SK-N-SH (cell line): ENCODE data around the gene GNAT2. TPM values are rescaled to one million over a fixed set of nuclear protein-coding genes. Genes with fewer than 3 reads are reported as not detected.

ENCODE experiments used
- CTCF ChIA-PET: fragments of 300-600, 350-600 bp; formaldehyde crosslinking; extraction: SDS; loops from one replicate; lab custom pipeline; 2021; lab: Yijun Ruan, JAX
- POLR2A ChIA-PET: fragments of 350-600 bp; sonication (Branson Sonifier 250); formaldehyde crosslinking; extraction: SDS; loops from one replicate; lab custom pipeline; 2020; ENCODE audit warnings: antibody characterized with exemption, inconsistent platforms; lab: Yijun Ruan, JAX
- DNase-seq: peaks from one replicate; pipeline ENCODE4 v3.0.0; 2012
- H2AFZ ChIP-seq: fragments of 200-600 bp; sonication (generic); 2 replicates; pipeline ENCODE4 v1.8.1; 2016; ENCODE audit warnings: antibody characterized with exemption, mild to moderate bottlenecking, low read depth
- H3F3A ChIP-seq: fragments of 200-600 bp; sonication (generic); replicated peaks from 2 replicates; pipeline ENCODE3; 2016; ENCODE audit warnings: antibody characterized with exemption, mild to moderate bottlenecking; ENCODE audit not compliant: insufficient read depth
- H3K27ac ChIP-seq, 2 experiments: fragments of 200-500 bp in 1 of 2; fragments of 200-600 bp in 1 of 2; sonication (Bioruptor generic) in 1 of 2; sonication (generic), shearing (Covaris generic) in 1 of 2; 2 replicates each; pipeline versions ENCODE4 v1.5.1 to v1.6.1; 2014 to 2016; ENCODE audit warnings: low read depth in 2 of 2, inconsistent platforms in 1 of 2, low read length in 1 of 2, mild to moderate bottlenecking in 1 of 2, mixed read lengths in 1 of 2
- H3K27me3 ChIP-seq: fragments of 200-600 bp; sonication (generic), shearing (Covaris generic); 2 replicates; pipeline ENCODE4 v1.6.1; 2016; ENCODE audit warnings: mixed run types; ENCODE audit not compliant: insufficient read depth
- H3K36me3 ChIP-seq, 2 experiments: fragments of 200-500 bp in 1 of 2; fragments of 200-600 bp in 1 of 2; sonication (Bioruptor generic) in 1 of 2; sonication (generic) in 1 of 2; replicated peaks in 1 of 2; 2 replicates each; pipeline versions ENCODE3 to v1.5.1; 2014 to 2016; ENCODE audit warnings: low read length in 1 of 2, mild to moderate bottlenecking in 1 of 2; ENCODE audit not compliant: insufficient read depth in 2 of 2, control insufficient read depth in 1 of 2
- H3K4me1 ChIP-seq, 2 experiments: fragments of 200-500 bp in 1 of 2; fragments of 200-600 bp in 1 of 2; sonication (Bioruptor generic) in 1 of 2; sonication (generic), shearing (Covaris generic) in 1 of 2; 2 replicates each; pipeline versions ENCODE4 v1.5.1 to v1.6.1; 2014 to 2016; ENCODE audit warnings: low read depth in 1 of 2, low read length in 1 of 2, mixed run types in 1 of 2; ENCODE audit not compliant: insufficient read depth in 2 of 2, control insufficient read depth in 1 of 2
- H3K4me2 ChIP-seq: fragments of 200-600 bp; sonication (generic), shearing (Covaris generic); 2 replicates; pipeline ENCODE4 v1.6.1; 2017; ENCODE audit warnings: mixed run types
- H3K4me3 ChIP-seq, 2 experiments: fragments of 200-500 bp in 1 of 2; fragments of 200-600 bp in 1 of 2; sonication (Bioruptor generic) in 1 of 2; sonication (generic), shearing (Covaris generic) in 1 of 2; 2 replicates each; pipeline versions ENCODE4 v1.5.1 to v1.8.1; 2014 to 2016; ENCODE audit warnings: low read depth in 2 of 2, inconsistent platforms in 1 of 2, low read length in 1 of 2, mild to moderate bottlenecking in 1 of 2, mixed read lengths in 1 of 2, moderate library complexity in 1 of 2
- H3K79me2 ChIP-seq: fragments of 200-600 bp; sonication (generic); 2 replicates; pipeline ENCODE4 v1.8.1; 2017; ENCODE audit warnings: mild to moderate bottlenecking; ENCODE audit not compliant: insufficient read depth
- H3K9ac ChIP-seq: fragments of 200-600 bp; sonication (generic); 2 replicates; pipeline ENCODE4 v1.6.1; 2017; ENCODE audit warnings: mixed run types
- H3K9me2 ChIP-seq: fragments of 200-600 bp; sonication (generic); 2 replicates; pipeline ENCODE4 v1.6.1; 2017; ENCODE audit warnings: mixed run types
- H3K9me3 ChIP-seq: fragments of 200-600 bp; sonication (generic); 2 replicates; pipeline ENCODE4 v1.6.1; 2017; ENCODE audit warnings: mixed run types, mild to moderate bottlenecking, moderate library complexity
- H4K20me1 ChIP-seq: fragments of 200-600 bp; sonication (generic); 2 replicates; pipeline ENCODE4 v1.6.1; 2017; ENCODE audit warnings: mild to moderate bottlenecking, mixed run types; ENCODE audit not compliant: insufficient read depth
- CHD2 ChIP-seq: fragments of 150-350 bp; IDR thresholded peaks from 2 replicates; pipeline ENCODE4 v1.6.1; 2018; ENCODE audit warnings: low read length; ENCODE audit not compliant: partially characterized antibody
- ELF1 ChIP-seq: IDR thresholded peaks from 2 replicates; pipeline ENCODE4 v1.4.0; 2012
- FOSL2 ChIP-seq: IDR thresholded peaks from 2 replicates; pipeline ENCODE4 v1.4.0; 2012; ENCODE audit warnings: low read depth, mild to moderate bottlenecking, moderate library complexity, borderline replicate concordance
- FOXM1 ChIP-seq: IDR thresholded peaks from 2 replicates; pipeline ENCODE4 v1.4.0; 2012; ENCODE audit warnings: low read depth, mild to moderate bottlenecking
- GATA2 ChIP-seq: sonication (generic); formaldehyde crosslinking; IDR thresholded peaks from 2 replicates; pipeline ENCODE4 v1.5.0; 2020; ENCODE audit warnings: mild to moderate bottlenecking, missing genetic modification reagents
- JUND ChIP-seq: IDR thresholded peaks from 2 replicates; pipeline ENCODE4 v1.4.0; 2012
- MAX ChIP-seq: IDR thresholded peaks from 2 replicates; pipeline ENCODE4 v1.4.0; 2012; ENCODE audit warnings: low read depth
- MEF2A ChIP-seq: IDR thresholded peaks from 2 replicates; pipeline ENCODE4 v1.4.0; 2012; ENCODE audit warnings: low read depth, borderline replicate concordance
- MXI1 ChIP-seq: IDR thresholded peaks from 2 replicates; pipeline ENCODE4 v1.6.1; 2012; ENCODE audit warnings: mild to moderate bottlenecking, low read depth, low read length, improper control_type of control experiment
- NRF1 ChIP-seq: IDR thresholded peaks from 2 replicates; pipeline ENCODE4 v1.6.1; 2012; ENCODE audit warnings: low read depth, mild to moderate bottlenecking, low read length
- RAD21 ChIP-seq: IDR thresholded peaks from 2 replicates; pipeline ENCODE4 v1.6.1; 2012; ENCODE audit warnings: mild to moderate bottlenecking, low read length
- RXRA ChIP-seq: IDR thresholded peaks from 2 replicates; pipeline ENCODE4 v1.4.0; 2012; ENCODE audit warnings: low read depth, mild to moderate bottlenecking, borderline replicate concordance
- SIN3A ChIP-seq: IDR thresholded peaks from 2 replicates; pipeline ENCODE4 v1.6.1; 2012; ENCODE audit warnings: low read depth, mild to moderate bottlenecking, low read length, moderate library complexity, borderline replicate concordance
- TAF1 ChIP-seq: IDR thresholded peaks from 2 replicates; pipeline ENCODE4 v1.6.1; 2012; ENCODE audit warnings: low read depth, mild to moderate bottlenecking, low read length, moderate library complexity, borderline replicate concordance
- TEAD4 ChIP-seq: IDR thresholded peaks from 2 replicates; pipeline ENCODE4 v1.4.0; 2012; ENCODE audit warnings: mild to moderate bottlenecking, borderline replicate concordance; ENCODE audit not compliant: insufficient read depth
- YY1 ChIP-seq: IDR thresholded peaks from 2 replicates; pipeline ENCODE4 v1.4.0; 2012; ENCODE audit warnings: low read depth, mild to moderate bottlenecking
- WGBS: methylation state at CpG from one replicate; pipeline ENCODE4 v1.1.6; 2017; ENCODE audit warnings: low lambda C conversion rate; 5-methylcytosine and 5-hydroxymethylcytosine counted together
- polyA plus RNA-seq, 3 experiments: library from polyadenylated mRNA; depleted of rRNA; stranded (reverse); fragments of >200 nt; gene quantifications; 2 replicates each; pipeline ENCODE4 v1.2.3, GENCODE V29; 2012
- TF ChIP-seq, protein P1 (sequence below): IDR thresholded peaks from 2 replicates; pipeline ENCODE4 v1.4.0; 2012; ENCODE audit warnings: low read depth, borderline replicate concordance
- TF ChIP-seq, protein P2 (sequence below): IDR thresholded peaks from 2 replicates; pipeline ENCODE4; 2012
- TF ChIP-seq, protein P3 (sequence below): IDR thresholded peaks from 2 replicates; pipeline ENCODE4 v1.6.1; 2012; ENCODE audit warnings: mild to moderate bottlenecking, low read depth, low read length, moderate library complexity

Gene GNAT2
- polyA plus RNA-seq, 1 of the 3 experiments (the other 2 are of a cell fraction), result 0.16 TPM

- Histone ChIP-seq H3K27me3 (no peaks in the 10 kb centered on the region), H4K20me1 (no peaks in the 10 kb centered on the region), H3K36me3 (peaks cover 7 to 33% of the 10 kb centered on the region in 2 experiments), H3K9me3 (no peaks in the 10 kb centered on the region), H3K9me2 (no peaks in the 10 kb centered on the region), H3K4me3 (no peak overlapping the region), H2AFZ (no peak overlapping the region), H3K27ac (no peak overlapping the region), H3K4me1 (no peaks in the 10 kb centered on the region), H3F3A (peaks cover 5% of the 10 kb centered on the region), H3K79me2 (no peaks in the 10 kb centered on the region), H3K9ac (no peak overlapping the region), H3K4me2 (no peak overlapping the region)
- DNase-seq, result no peak
- no peak for TF ChIP-seq JUND
- TF ChIP-seq CHD2, result no peak
- TF ChIP-seq, protein P1, sequence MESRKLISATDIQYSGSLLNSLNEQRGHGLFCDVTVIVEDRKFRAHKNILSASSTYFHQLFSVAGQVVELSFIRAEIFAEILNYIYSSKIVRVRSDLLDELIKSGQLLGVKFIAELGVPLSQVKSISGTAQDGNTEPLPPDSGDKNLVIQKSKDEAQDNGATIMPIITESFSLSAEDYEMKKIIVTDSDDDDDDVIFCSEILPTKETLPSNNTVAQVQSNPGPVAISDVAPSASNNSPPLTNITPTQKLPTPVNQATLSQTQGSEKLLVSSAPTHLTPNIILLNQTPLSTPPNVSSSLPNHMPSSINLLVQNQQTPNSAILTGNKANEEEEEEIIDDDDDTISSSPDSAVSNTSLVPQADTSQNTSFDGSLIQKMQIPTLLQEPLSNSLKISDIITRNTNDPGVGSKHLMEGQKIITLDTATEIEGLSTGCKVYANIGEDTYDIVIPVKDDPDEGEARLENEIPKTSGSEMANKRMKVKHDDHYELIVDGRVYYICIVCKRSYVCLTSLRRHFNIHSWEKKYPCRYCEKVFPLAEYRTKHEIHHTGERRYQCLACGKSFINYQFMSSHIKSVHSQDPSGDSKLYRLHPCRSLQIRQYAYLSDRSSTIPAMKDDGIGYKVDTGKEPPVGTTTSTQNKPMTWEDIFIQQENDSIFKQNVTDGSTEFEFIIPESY, result no peak
- TF ChIP-seq FOXM1, result no peak
- no peak for TF ChIP-seq NRF1
- TF ChIP-seq FOSL2, result no peak
- no peak for TF ChIP-seq MEF2A
- no peak for TF ChIP-seq MXI1
- TF ChIP-seq GATA2 (CRISPR knock-in tag), result no peak
- no peak for TF ChIP-seq RXRA
- 95% methylated on average over 1 of the region's 1 CpG for WGBS
- POLR2A ChIA-PET, result interaction anchor here (1.2 kb wide), 1 partner anchor 15 kb away, joined by 3 read pairs; the partner anchor contains the start of genes AMPD2 and GNAT2
- CTCF ChIA-PET, result interaction anchor here (1.1 to 2.0 kb wide), 5 partner anchors 14 to 73 kb away, joined by 3 to 8 read pairs (median 4); no protein-coding TSS in a partner anchor
Observed at GRCh38 chr1:109605381-109605780, 14.0 kb downstream of the GNAT2 start.

DNA sequence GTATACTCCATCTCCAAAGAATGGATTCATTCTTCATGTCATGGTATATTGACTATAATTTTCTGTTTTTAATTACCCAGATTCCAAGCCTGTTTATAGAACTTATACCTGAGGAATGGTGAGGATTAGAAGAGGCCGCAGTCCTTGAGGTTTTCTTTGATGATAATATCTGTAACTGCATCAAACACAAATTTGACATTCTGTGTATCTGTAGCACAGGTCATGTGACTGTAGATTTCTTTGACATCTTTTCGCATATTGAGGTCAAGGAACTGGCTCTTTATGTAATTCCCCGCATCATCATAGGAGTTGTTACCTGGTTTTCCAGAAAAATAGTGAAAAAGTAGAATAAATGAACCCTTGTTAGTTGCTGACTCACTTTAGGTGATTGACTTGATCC, 16.2 kb downstream of the GNAT2 start:
- CTCF ChIA-PET, result interaction anchor here (0.6 to 1.1 kb wide), 2 partner anchors 16 to 70 kb away, joined by 3 read pairs; partner anchors contain the start of genes AMPD2 and GNAT2
- H3K9me2 ChIP-seq, result no peaks in the 10 kb centered on the region
- TF ChIP-seq FOXM1 (no peak), RAD21 (no peak), ELF1 (no peak), TEAD4 (no peak), GATA2 (CRISPR knock-in tag) (no peak), TAF1 (no peak), RXRA (no peak), YY1 (no peak), SIN3A (no peak), FOSL2 (no peak), MXI1 (no peak), MAX (no peak)
- TF ChIP-seq, protein P2, sequence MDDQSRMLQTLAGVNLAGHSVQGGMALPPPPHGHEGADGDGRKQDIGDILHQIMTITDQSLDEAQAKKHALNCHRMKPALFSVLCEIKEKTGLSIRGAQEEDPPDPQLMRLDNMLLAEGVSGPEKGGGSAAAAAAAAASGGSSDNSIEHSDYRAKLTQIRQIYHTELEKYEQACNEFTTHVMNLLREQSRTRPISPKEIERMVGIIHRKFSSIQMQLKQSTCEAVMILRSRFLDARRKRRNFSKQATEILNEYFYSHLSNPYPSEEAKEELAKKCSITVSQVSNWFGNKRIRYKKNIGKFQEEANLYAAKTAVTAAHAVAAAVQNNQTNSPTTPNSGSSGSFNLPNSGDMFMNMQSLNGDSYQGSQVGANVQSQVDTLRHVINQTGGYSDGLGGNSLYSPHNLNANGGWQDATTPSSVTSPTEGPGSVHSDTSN, result no peak
- TF ChIP-seq, protein P3, sequence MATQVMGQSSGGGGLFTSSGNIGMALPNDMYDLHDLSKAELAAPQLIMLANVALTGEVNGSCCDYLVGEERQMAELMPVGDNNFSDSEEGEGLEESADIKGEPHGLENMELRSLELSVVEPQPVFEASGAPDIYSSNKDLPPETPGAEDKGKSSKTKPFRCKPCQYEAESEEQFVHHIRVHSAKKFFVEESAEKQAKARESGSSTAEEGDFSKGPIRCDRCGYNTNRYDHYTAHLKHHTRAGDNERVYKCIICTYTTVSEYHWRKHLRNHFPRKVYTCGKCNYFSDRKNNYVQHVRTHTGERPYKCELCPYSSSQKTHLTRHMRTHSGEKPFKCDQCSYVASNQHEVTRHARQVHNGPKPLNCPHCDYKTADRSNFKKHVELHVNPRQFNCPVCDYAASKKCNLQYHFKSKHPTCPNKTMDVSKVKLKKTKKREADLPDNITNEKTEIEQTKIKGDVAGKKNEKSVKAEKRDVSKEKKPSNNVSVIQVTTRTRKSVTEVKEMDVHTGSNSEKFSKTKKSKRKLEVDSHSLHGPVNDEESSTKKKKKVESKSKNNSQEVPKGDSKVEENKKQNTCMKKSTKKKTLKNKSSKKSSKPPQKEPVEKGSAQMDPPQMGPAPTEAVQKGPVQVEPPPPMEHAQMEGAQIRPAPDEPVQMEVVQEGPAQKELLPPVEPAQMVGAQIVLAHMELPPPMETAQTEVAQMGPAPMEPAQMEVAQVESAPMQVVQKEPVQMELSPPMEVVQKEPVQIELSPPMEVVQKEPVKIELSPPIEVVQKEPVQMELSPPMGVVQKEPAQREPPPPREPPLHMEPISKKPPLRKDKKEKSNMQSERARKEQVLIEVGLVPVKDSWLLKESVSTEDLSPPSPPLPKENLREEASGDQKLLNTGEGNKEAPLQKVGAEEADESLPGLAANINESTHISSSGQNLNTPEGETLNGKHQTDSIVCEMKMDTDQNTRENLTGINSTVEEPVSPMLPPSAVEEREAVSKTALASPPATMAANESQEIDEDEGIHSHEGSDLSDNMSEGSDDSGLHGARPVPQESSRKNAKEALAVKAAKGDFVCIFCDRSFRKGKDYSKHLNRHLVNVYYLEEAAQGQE, result no peak
- TF ChIP-seq, all 33 proteins: peak for 0
- no peak overlapping the region for H3K4me3 ChIP-seq
- H3F3A ChIP-seq, result no peaks in the 10 kb centered on the region
- H3K79me2 ChIP-seq, result no peaks in the 10 kb centered on the region
- 97% methylated on average over 3 of the region's 3 CpGs for WGBS
- H3K36me3 ChIP-seq, result peaks cover 21 to 46% of the 10 kb centered on the region in 2 experiments
- no peaks in the 10 kb centered on the region for H4K20me1 ChIP-seq
- no peak overlapping the region for H3K27ac ChIP-seq
- no peak overlapping the region for H2AFZ ChIP-seq
- DNase-seq, result no peak
- H3K4me1 ChIP-seq, result no peaks in the 10 kb centered on the region
- no peaks in the 10 kb centered on the region for H3K9me3 ChIP-seq
- POLR2A ChIA-PET, result no interaction called here
- H3K9ac ChIP-seq, result no peak overlapping the region
- no peak overlapping the region for H3K4me2 ChIP-seq
- H3K27me3 ChIP-seq, result no peaks in the 10 kb centered on the region
